ENCODE measurements around the gene OR13C8.
"Not testable (repeated sequence)": the region's sequence is repeated elsewhere in the genome, so short reads cannot be mapped to it uniquely, and the experiment has no call there.

Gene OR13C8

GRCh38 chr9:104568868-104569267, at the start of gene OR13C8:
OR13C8 (plus strand) TSS chr9:104569168; CDS start chr9:104569168, 0 bp downstream.
- DNase-seq = no peak

- DNase-seq = not testable (repeated sequence)
Observed at GRCh38 chr9:104520241-104520640, 48.7 kb upstream of the OR13C8 start.

DNA sequence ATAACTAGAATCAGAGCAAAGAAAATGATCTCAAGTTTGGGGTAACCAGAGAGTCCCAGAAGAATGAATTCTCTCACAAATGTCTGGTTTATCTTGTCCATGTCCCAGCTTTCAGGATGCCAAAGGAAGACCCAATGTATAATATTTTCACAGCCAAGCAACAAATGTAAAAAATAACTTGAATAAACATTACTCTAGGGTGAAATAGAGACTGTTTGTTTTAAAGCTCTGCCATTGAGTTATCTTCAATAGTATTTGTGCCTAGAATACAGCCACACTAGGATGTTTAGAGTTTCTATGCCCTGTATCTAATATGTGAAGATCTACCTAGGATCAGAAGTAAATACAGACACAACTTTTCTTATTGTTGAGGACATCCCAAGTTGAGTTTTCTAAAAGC, 41.9 kb upstream of the OR13C8 start, which contains the start of gene OR13C4:
Gene OR13C4, minus strand, starts transcription at position 101 of the 400 bp plus-strand sequence. Its CDS starts 0 bp downstream, at position 101.
- DNase-seq = no peak

GRCh38 chr9:104536756-104537155, 32.2 kb upstream of the OR13C8 start, which contains the start of gene OR13C3:
OR13C3 (minus strand) TSS chr9:104536856; CDS start chr9:104536723, 133 bp downstream.
- no peak for DNase-seq

DNA sequence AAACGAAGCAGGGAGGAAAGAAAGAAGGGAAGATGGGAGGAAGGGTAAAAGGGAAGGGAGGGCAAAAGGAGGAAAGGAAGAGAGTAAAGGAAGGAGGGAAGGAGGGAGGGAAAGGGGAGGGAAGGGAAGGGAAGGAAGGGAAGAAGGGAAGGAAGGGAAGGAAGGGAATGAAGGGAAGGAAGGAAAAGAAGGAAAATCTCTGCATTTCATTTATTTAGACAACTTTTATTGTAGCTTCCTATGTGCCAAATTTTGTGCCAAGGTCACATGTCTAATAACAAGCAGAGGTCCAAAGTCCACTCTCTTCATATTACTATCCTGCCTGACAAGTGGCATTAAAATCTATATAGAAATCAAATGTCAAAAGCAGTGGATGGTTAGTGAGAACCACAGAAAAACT, 29.7 kb upstream of the OR13C8 start:
- DNase-seq = no peak

DNA sequence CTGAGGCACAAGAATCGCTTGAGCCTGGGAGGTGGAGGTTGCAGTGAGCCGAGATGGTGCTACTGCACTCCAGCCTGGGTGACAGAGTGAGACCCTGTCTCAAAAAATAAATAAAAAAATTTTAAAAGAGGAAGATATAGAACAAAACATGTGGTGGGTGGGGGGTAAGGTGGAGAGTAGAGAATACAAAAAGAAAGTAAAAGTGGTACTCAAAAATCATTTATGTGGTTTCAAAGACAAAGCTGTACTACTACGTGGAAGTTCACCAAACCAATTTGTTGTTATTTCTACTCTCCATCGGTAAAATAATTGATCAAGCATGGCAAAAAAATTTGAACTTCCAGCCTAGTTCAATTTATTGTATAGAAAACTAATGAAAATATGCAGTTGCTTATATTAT, 24.3 kb upstream of the OR13C8 start:
- DNase-seq = no peak

DNA sequence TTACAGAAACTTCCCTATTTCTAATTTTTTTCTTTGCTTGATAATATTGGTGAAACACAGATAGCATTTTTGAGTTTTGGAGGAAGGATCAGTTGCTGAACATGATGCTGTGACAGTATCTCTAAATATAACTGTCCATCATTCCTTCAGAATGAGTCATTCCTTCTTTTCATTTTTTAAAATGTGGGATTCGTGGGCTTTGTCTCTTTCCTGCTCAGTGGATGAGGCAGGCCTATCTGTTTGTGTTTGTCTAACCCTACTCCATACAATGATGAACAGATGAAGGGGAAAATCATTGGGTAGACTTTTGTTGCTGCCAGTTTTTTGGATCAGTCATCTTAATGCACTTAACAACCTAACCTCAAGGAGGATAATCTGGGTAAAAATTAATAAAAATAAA, 15.7 kb upstream of the OR13C8 start:
- DNase-seq = no peak

GRCh38 chr9:104555521-104555920, 13.4 kb upstream of the OR13C8 start:
- no peak for DNase-seq

- DNase-seq = no peak
Observed at GRCh38 chr9:104556830-104557634, 11.9 kb upstream of the OR13C8 start.

GRCh38 chr9:104564358-104564757, 4.6 kb upstream of the OR13C8 start:
- DNase-seq = no peak

GRCh38 chr9:104572612-104573011, 3.6 kb downstream of the OR13C8 start:
- DNase-seq = no peak

- no peak for DNase-seq
Observed at GRCh38 chr9:104575456-104575855, 6.5 kb downstream of the OR13C8 start.

GRCh38 chr9:104577263-104577662, 8.3 kb downstream of the OR13C8 start:
- no peak for DNase-seq

DNA sequence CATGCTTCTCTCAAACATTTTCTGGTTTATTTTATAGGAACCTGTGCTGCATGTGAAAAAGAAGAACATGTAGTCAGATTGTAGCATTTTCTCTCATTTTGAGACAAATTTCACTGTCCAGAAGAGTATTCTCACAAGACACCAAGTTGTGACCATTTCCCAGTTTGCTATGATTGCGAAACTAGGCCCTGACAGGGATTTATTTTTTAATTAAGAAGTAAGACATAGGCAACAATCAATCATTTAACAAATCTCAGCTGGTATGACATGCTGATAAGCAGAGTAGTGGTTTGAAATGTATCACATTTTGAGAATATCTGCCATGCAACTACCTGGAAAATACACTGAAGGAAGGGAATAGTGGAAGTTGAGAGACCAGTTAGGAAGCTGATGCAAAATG, 11.6 kb downstream of the OR13C8 start:
- DNase-seq = no peak

- DNase-seq = no peak
Observed at GRCh38 chr9:104586496-104587180, 17.7 kb downstream of the OR13C8 start.

DNA sequence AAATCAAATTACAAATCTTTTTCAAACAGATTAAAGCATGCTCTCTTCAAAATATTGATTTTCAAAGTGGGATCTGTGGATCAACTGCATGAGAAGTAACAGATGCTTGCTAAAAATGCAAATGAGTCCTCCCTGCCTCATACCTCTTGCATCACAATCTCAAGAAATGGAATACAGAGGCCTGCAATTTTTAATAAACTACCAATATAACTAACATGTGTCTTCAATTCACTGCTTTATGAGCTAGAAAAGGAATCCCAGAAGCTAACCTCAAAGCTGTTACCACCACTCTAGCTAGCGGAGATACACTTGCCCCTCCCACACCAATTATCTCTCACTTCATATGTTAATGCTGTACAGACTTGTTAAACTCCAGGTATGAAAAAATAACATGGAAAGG, 20.7 kb downstream of the OR13C8 start:
- DNase-seq = no peak

- DNase-seq = not testable (repeated sequence)
Observed at GRCh38 chr9:104598749-104599148, 29.8 kb downstream of the OR13C8 start.

GRCh38 chr9:104599313-104599712, 30.3 kb downstream of the OR13C8 start, which contains the start of gene OR13C5:
OR13C5 (minus strand) TSS chr9:104599413; CDS start chr9:104599413, 0 bp downstream.
- not testable (repeated sequence) for DNase-seq

GRCh38 chr9:104604801-104605200, 35.8 kb downstream of the OR13C8 start:
- DNase-seq = no peak

DNA sequence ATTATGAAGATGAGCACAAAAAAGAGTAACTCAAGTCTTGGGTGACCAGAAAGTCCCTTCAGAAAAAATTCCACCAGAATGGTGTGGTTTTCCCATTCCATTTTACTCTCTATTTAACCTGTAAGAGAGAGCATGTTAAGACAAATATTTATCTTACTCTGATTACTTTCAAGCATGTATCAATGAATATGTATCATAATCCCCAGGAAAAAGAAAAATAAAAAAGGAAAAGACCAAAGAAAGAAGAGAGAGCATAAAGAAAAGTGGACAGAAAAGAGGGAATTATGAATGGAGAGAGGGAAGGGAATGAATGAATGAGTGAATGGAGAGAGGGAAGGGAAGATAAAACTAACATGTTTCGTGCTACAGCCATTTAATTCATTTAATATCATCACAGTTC, 36.6 kb downstream of the OR13C8 start, which contains the start of gene OR13C2:
Gene OR13C2, minus strand, starts transcription at position 101 of the 400 bp plus-strand sequence. Its CDS starts 0 bp downstream, at position 101.
- DNase-seq = not testable (repeated sequence)

DNA sequence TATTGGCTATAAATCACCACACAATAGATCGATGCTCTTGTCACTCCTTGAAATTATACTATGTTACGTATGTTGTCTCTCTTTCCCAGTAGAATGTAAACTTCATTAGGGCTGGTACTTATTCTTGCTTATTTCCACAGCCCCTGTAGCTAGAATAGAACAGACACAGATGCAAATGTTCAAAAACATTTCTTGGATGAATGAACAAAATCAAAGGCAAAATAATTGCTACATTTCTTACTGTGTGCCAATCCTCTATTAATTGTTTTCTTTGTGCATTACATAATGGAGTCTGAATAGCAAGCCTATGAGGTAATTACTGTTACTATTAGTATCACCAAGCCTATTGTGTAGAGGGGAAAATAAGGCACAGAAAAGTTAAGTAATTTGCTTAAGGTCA, 37.2 kb downstream of the OR13C8 start:
- DNase-seq = no peak

DNA sequence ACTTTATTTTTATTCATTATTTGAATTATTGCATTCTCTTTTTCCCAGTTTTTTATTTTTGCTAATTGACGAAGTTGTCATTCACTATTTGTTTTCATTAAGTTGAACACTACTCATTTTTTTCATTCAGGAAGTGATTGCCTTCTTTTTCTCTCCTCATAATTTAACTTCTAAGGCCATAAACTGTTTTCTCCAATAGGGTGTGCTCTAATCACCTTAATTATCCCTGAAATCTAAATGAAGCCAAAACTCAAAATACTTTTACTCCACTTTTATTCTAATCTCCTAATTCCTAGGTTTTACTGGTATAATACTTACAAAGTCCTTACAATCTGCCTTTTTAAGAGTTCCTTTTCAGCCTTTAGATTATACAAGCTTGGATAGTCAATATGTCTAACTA, 39.4 kb downstream of the OR13C8 start:
- no peak for DNase-seq

GRCh38 chr9:104611213-104611612, 42.2 kb downstream of the OR13C8 start:
- no peak for DNase-seq

DNA sequence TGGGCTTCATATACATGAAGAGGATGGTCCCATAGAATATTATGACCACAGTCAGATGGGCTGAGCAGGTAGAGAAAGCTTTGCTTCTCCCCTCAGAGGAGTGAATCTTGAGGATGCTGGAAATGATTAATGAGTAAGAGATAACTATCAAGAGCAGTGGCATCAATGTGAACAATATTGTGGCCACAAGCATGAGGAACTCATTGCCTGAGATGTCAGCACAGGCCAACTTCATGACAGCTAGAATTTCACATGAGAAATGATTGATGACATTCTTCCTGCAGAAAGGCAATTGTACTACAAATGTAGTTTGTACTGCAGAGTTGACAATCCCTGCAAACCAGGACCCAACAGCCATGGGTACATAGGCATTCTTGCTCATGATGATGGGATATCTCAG, 48.5 kb downstream of the OR13C8 start:
- no peak for DNase-seq
